CD4-positive, alpha-beta T cell treated with Interleukin-4 for 1 hour (primary cell): Measurements from ENCODE around the gene BCKDK.

ENCODE experiments used
- DNase-seq, 2 donors: peaks; one replicate each; pipeline ENCODE4 v3.0.0-alpha.2; 2020 to 2022

The BCKDK gene

DNA sequence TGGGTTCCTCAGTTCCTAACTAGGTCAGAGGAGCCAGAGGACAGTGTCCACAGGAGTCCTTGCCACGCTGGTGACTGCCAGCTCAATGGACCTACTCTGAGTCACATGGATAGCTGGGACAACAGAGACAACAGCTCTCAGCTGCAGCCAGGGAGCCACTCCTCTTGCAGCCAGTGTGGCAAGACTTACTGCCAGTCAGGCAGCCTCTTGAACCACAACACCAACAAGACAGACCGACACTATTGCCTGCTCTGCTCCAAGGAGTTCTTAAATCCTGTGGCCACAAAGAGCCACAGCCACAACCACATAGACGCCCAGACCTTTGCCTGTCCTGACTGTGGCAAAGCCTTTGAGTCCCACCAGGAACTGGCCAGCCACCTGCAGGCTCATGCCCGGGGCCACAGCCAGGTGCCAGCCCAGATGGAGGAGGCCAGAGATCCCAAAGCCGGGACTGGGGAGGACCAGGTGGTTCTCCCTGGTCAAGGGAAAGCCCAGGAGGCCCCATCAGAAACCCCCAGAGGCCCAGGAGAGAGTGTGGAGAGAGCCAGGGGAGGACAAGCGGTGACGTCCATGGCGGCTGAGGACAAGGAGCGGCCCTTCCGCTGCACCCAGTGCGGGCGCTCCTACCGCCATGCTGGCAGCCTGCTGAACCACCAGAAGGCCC, 27.3 kb upstream of the BCKDK start:
- no peak for DNase-seq

DNA sequence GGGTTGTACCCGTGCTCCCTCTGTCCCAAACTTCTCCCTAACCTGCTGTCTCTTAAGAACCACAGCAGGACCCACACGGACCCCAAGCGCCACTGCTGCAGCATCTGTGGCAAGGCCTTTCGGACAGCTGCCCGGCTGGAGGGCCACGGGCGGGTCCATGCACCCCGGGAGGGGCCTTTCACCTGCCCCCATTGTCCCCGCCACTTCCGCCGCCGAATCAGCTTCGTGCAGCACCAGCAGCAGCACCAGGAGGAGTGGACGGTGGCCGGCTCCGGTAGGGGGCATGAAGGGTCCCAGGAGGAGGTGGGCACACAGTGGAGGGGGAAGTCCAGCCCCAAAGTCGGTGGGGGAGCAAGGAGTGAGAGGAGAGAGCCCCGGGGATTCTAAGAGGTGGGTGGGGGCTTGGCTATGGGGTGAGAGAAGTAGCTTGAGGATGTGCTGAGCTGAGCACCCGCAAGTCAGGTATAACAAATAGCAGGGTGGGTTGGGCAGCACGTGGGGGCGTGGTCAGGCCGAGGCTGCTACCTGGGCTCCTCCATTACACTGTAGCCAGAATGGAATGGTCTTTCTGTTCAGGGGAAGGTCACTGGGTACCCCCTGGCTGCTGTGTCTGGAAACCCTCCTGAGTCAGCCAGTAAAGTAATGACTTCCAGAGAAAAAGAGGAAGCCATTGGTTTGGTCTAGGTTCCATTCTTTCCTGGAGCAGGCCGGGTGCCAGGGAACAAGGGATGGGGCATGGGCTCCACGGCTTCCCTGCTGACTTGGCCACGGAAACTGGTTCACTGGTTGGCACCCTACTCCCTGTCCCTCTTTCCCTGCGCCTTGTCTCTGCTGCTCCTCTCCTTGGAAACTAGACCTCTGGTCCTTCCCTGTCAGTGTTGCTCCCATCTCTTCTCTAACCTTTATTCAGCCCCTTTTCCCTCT, 26.5 kb upstream of the BCKDK start:
- DNase-seq: no peak

DNA sequence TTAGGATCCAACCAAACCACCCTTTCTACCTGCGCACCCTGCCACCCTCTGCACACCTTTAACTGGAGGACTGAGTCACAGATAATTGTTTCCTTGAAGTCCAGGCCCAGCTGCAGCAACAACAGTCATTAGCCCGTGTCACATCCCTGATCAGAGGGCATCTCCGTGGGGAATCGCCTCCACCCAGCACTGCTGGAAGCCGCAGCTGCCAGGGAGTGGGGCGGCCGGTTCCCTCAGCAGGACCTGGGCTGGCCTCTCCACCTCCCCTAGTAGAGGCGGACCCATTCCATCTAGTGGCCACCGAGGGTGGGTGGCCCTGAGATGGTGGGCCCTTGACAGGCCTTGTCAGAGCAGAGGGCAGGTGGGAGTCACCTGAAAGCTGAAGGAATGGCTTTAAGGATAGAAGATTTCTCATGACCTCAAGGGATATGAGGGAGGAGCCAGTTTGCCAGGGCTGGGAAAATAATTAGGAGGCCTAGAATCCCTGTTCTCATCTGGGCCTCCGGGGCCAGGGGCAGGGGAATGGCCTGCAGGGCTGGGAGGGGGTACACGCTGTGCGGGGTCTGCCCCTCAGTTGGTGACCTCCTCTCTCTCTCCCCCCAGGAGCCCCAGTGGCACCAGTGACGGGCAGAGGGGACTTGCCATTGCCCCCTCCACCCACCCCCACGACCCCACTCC, 25.7 kb upstream of the BCKDK start:
- no peak for DNase-seq

DNA sequence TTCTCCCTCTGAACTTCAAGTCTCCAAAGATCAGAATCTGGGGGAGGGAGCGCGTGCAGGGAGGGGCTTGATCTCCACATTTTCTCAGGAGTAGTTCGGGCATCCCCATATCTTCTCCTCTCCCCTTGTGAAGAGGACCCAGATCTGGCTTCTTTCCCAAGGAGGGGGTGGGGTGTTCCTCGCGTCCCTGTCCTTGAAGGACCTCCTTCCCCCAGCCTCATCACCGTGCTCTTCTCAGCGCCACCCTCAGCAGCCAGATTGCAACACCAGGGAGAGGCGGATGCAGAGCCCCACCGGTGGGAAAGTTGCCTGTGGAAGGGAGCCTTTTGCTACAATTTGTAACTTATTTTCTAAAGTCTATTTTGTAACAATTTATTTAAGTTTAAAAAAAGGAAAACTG, 25.1 kb upstream of the BCKDK start:
- DNase-seq: no peak

DNA sequence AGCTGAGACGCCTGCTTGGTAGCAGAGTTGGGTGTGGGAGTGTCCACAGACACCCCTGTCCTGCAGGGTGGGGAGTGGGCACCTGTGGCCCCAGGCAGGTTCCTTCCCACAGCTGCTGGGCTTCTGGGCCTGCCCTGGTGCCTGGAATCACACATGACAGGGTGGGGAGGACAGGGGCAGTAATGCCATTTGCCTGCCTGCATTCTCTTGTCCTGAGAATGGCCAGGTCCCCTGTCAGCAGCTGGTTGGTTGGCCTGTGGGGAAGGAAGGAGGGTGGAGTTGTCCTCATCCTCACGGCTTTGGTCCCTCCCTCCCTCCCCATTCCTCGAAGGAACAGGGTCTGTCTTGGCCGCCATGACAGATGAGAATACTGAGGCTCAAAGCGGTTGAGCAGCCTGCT, 24.6 kb upstream of the BCKDK start:
- DNase-seq: no peak

DNA sequence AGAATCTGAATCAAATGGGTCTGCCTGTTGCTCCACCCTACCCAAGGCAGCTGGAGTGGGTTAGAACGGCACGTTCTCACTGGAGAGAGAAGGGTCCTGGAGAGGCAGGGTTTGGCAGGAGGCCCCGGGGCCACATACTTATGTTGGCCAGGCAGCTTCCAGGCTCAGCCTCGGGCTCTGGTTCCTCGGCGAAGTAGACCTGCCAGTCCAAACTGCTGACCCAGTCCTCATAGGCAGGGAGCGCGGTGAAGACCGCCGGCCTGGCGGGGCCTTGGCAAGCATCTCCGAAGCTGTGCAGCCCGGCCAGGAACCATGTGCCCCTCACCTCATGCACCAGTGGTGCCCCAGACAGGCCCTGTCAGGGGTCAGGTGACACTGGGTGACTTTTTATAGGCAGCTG, 24.2 kb upstream of the BCKDK start:
- DNase-seq: no peak

DNA sequence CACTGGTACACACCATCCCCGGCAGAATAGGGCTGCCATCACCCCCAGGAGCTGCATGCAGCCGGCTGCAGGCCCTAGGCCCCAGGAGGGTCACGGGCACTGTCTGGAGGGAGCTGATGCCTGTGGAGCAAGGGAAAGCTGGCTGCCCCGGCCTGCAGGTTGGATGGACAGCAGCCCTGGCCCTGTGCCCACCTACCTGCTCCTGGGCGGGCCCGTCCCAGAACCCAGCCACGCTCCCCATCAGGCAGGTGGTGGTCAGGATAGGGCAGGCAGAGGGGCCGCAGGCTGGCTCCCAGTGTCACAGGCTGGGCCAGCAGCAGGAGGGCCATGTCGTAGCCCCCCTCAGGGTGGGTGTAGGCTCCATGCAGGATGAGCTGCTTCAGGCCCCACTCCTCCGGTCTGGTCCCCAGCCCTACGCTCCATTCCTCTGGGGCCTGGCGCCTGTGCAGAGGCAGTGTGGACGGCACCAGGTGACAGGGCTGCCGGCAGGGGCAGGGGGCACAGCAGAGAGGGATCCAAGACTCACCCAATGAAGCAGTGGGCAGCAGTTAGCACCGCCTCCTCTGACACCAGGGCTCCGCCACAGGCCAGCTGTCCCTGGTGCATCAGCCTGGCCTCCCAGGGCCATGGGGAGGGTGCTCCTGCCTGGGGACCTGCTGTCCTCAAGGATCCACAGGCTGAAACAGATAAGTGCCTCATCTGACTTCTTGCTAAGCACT, 23.4 kb upstream of the BCKDK start:
- DNase-seq: no peak

DNA sequence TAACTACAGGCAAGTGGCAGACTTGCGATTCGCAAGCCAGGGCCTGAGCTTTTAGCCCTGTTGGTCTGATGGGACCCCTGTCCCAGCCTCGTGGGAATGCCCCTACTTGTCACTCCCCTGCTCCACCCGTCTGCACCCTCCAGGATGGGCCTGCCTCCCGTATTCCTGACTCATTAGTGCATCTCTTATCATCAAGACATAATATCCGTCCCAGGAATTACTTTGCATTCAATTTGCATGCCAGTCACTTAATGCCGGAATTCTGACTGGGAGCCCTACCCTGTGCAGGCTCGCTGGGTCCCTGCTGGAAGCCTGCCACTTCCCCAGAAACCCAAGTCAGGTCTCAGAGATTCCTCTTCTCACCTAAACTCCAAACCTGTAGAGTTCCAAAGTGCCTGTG, 22.8 kb upstream of the BCKDK start:
- no peak for DNase-seq

DNA sequence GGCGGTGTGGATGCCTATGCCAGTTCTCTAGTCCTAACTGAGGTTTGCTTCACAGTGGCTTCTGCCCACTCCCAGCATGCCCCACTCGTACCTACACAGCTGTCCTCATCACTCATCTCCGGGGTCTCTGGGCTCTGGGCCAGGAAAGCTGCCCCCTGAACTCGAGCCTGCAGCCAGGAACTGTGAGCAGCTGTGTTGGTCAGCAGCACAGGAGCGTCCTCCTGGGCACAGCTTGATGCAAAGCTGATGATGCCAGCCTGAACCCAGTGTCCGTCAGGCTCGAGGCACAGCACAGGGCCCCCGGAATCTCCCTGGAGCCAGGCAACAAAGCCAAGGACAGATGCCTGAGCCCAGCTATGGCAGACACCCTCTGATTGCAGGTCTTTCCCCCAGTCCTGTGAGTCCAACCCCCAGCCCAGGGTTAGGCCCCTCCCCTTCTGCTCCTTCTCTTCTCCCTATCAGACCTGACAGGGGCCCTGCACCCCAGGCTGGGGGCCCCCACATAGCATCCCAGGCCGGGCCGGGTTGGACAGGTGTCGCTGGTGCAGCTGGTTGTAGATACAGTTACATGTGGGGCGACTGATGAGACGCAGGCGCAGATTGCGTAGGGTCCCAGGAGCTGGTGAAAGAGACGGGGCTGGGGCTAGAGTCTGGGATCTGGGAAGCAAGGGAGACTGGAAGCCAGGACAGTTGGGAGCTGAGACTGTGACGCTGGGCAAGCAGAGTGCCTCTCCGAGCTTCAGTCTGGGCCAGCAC, 22.1 kb upstream of the BCKDK start:
- DNase-seq: no peak

DNA sequence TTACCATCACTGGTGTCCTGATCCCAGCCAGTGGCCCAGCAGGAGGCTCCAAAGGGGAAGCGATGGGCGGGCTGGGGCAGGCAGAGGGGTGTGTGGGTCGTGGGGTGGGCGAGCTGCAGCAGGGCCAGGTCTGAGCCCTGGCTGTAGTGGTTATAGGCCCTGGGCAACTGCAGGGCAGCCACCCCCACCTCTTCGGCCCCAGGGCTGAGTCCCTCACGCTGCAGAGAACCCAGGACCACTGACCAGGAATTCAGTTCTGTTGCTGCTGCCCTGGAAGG, 21.6 kb upstream of the BCKDK start:
- no peak for DNase-seq

DNA sequence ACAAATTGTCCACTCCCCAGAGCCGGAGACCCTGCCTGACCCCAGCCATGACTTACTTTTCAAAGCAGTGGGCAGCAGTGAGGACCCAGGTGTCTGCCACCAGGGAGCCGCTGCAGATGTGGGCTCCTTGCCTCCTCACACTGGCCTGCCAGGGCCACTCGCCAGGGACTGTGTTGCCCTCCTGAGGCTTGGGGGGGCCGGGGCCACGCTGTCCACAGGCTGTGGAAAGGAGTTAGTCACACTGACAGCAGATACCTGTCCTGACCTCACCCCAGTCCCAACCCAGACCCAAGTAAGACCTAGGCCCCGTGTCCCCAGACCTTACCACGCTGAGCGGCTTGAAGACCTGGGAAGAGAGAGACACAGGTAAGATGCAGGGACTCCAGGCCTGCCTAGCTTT, 20.7 kb upstream of the BCKDK start:
- DNase-seq: no peak

DNA sequence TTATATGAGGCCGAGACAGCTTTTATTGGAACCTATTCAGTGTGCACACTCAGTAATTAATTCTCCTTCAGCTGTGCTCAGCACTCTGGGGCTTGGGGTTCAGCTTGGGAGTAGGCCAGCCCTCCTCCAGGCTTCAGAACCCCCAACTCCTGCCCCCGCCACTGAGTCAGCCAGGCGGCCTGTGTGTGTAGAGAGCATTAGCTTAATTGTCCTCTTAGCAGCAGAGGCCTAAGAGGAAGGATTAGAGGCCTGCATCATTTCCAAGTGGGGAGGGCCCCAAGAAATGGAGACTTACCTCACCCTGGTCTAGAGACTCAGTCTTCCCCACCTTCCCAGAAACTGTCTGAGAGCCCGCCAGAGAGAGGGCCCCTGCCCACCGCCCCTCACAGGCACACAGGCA, 20.2 kb upstream of the BCKDK start:
- no peak for DNase-seq

DNA sequence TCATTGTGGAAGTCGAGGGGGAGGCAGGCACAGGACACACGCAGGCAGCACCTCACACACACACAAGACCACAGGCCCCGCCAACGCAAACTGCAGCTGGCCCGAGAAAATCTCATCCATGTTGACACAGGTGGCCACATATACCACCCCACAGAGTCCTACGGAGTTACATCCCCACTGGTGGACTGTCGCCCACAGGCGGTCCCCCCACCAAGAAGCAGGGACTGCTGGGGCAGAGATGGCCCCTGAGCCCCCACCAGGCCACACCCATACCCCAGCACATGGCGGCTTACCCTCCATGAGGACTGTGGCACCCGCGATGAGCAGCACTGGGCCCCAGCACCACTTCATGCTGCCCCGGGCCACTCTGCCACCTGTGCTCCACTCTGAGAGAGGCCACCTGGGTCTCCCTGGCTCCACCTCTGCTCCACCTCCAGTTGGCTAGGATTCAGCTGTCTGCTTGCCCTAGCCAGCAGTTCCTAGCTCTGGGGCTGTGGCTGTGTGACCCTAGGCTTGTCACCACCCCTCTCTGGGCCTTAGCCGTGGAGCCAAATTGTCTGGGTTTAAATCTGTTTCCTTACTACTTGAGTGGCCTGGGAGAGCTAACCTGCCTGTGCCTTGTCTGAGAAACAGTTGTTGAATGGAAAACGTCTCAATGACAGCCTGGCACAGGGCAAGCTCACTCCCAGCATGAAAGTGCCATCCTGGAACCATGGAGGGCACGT, 19.6 kb upstream of the BCKDK start, which contains the start of gene PRSS53:
PRSS53 (minus strand) TSS at position 485 of the 725 bp plus-strand sequence; CDS start at position 351, 134 bp downstream.
- DNase-seq: no peak

DNA sequence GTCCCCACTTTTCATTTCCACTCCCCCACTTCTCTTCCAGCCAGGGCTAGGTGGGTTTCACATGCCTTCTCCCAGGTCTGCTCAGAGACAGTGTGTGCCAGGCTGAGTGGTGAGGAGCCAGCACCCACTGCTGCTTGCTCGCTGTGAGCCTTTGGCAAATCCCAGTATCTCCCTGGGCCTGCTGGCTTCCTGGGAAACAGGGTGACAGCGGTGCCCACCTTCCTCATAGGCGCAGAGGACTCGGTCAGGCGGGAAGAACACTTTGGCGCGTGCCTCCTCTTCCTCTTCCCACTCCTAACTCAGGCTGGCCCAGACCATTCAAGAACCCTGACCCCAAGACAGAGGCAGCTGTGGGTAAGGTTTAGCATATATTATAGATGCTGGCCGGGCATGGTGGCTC, 19.0 kb upstream of the BCKDK start:
- no peak for DNase-seq

DNA sequence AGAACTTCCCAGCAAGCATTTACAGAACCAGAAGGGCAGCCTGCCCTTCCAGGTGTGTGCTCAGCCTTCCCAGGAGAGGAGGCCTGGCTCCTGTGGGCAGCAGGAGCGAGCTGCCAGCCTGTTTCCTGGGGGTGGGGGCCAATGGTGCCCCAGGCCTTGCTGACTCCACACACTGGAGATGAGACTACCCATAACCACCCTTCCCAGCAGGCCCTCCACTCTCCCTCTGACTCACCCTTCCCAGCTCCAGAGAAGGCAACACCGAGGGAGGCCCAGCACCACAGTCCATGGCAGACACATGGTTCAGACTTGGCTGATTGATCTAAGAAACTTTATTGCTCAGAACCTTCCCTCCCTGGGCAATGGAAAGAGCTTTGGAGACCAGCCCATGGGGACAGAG, 17.6 kb upstream of the BCKDK start:
- no peak for DNase-seq

DNA sequence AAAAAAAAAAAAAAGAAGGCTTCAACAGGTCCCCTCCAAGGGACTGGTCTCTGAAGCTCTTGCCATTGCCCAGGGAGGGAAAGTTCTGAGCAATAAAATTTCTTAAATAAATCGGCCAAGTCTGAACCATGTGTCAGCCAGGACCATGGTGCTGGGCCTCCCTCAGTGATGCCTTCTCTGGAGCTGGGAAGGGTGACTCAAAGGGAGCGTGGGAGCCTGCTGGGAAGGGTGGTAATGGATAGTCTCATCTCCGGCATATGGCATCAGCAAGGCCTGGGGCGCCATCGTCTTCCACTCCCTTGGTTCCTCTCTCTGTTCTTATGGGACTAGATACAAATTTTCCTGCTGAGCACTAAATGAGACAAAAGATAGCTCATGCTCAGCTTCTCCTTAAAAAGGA, 15.9 kb upstream of the BCKDK start:
- no peak for DNase-seq

DNA sequence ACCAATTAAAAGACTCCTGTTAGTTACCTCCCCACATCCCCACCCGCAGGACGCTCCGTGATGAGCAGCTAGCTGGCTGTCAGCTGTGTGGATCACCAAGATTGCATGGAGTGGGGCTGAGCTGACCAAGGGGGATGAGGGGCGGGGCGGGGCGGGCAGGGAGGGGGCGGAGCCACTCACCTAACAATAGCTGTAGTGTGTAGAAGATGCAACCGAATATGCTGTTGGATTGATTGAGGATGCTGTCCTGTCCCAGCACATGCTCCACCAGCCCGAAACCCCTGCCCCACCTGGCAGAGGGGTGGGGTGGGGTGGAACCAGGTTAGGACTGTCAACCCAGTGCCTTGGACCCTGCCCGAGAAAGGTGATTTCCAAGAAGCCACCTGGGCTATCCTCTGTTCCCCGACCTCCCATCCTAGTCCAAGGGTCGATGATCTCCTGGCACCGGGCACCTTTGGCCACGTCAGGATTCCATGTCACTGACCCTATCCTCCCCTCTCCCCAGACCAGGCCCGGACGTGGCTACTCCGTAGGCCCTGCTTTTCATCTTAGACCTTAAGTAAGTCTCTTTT, 15.0 kb upstream of the BCKDK start:
- no peak for DNase-seq

DNA sequence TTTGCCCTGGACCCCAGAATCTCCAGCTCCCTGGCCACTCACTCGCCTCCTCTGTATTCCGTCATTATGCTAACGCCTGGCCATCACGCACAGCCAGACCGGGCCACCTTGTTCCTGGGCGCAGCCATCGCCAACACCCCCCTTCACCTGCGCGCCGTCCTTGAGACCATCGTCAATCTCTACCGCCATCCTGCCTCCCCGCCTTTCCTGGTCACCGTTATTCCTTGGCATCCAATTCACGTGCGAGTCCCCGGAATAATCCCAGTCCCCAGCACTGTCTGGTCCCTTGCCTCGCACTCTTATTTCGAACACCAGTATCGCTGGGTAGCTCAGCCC, 14.1 kb upstream of the BCKDK start:
- no peak for DNase-seq

DNA sequence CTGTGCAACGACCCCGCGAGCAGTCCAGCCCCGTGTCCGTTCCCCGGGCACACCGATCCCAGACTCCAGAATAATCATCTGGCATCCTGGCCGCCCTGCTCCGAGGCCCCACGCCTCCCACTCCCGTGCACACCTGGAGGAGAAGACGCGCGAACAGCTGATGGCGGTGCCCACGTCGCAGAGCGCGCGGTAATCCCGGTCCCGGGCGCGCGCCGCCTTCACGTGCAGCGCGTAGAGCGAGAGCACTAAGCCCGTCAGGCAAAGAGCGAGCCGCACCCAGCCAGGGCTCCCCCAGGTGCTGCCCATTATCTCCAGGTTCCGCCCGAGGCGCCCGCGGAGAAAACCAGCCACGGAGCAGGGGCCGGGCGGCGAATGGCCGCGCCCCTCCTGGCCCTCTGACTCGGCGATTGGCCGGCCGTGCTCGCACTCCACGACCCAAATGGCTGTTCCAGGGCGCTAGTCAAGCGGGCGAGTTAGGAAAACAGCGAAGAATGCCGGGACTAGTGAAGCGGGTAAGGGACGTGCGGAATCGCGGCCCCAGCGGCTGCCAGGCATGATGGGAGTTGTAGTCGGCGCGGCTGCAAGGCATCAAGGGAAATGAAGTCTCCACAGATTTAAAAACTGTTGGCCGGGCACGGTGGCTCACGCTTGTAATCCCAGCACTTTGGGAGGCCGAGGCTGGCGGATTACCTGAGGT, 13.6 kb upstream of the BCKDK start, which contains the start of gene VKORC1:
VKORC1 (minus strand) TSS at position 374 of the 697 bp plus-strand sequence; CDS start at position 306, 68 bp downstream.
- peak; percentile 89 to 91 for DNase-seq

DNA sequence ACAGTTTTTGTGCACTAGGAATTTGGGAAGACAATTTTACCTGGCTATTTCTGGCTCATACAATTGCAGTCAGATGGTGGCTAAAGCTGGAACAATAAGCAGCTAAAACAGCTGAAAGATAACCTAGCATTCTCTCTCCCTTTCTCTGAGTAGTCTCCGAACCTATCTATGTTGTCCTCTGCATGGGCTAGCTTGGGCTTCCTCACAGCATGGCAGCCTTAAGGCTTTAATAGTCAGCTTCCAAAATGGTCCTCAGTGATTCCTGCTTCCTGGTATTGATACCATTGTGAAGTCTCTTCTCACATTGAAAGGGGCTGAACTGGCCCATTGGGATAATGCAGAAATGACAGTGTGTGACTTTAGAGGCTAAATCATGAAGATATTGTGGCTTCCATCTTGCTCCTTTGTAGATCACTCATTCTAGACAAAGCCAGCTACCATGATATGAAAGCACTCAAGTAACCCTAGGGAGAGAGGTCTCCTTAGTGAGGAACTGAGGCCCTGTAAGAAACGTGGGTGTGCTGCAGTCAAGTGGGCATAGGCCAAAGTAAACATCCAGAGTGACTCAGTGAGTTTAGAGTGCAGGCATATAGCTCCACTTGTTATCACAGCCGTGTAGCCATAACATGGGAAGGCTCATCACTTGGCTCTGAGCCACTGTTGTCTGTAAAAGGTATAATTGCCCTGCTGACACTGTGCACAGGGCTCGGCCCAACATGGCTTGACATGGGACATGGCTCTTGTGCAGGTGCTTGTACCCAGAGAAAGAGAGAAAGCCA, 8.1 kb upstream of the BCKDK start:
- DNase-seq: no peak
